Measurements from ENCODE around the gene ZNF444.
A peak's percentile ranks its signal among the peaks of the same experiment; 100 is the strongest.

ZNF444 gene

GRCh38 chr19:56107626-56108351, 33.3 kb upstream of the ZNF444 start:
- no peak for DNase-seq (ENCODE audit: low read depth)

- DNase-seq (ENCODE audit: low read depth), result no peak
These were observed 32.5 kb upstream of the ZNF444 start for GRCh38 chr19:56108447-56109195.

GRCh38 chr19:56109226-56109625, 31.9 kb upstream of the ZNF444 start:
- DNase-seq (ENCODE audit: low read depth), result no peak

GRCh38 chr19:56110515-56111448, 30.3 kb upstream of the ZNF444 start:
- DNase-seq (ENCODE audit: low read depth), result no peak

- DNase-seq (ENCODE audit: low read depth), result no peak
These were observed 29.3 kb upstream of the ZNF444 start for GRCh38 chr19:56111601-56112312.

- DNase-seq (ENCODE audit: low read depth), result no peak
These were observed 28.8 kb upstream of the ZNF444 start for GRCh38 chr19:56112313-56112709.

- DNase-seq (ENCODE audit: low read depth), result no peak
These were observed 27.9 kb upstream of the ZNF444 start for GRCh38 chr19:56113074-56113632.

- no peak for DNase-seq (ENCODE audit: low read depth)
These were observed 26.9 kb upstream of the ZNF444 start for GRCh38 chr19:56114051-56114777.

- no peak for DNase-seq (ENCODE audit: low read depth)
These were observed 26.3 kb upstream of the ZNF444 start for GRCh38 chr19:56114778-56115110.

GRCh38 chr19:56115490-56115889, 25.6 kb upstream of the ZNF444 start:
- no peak for DNase-seq (ENCODE audit: low read depth)

GRCh38 chr19:56116606-56117005, 24.5 kb upstream of the ZNF444 start:
- no peak for DNase-seq (ENCODE audit: low read depth)

GRCh38 chr19:56117376-56117884, 23.7 kb upstream of the ZNF444 start:
- DNase-seq (ENCODE audit: low read depth), result no peak

- no peak for DNase-seq (ENCODE audit: low read depth)
These were observed 23.2 kb upstream of the ZNF444 start for GRCh38 chr19:56117889-56118288.

- DNase-seq (ENCODE audit: low read depth), result no peak
These were observed 22.2 kb upstream of the ZNF444 start for GRCh38 chr19:56118666-56119581.

GRCh38 chr19:56119582-56119978, 21.5 kb upstream of the ZNF444 start:
- DNase-seq (ENCODE audit: low read depth), result no peak

- DNase-seq (ENCODE audit: low read depth), result no peak
These were observed 21.1 kb upstream of the ZNF444 start for GRCh38 chr19:56120002-56120370.

- DNase-seq (ENCODE audit: low read depth), result peak; percentile 67
These were observed 20.5 kb upstream of the ZNF444 start for GRCh38 chr19:56120371-56121179.

Measured in T-helper 22 cell (primary cell).